Right ventricle myocardium inferior (tissue), 1 donor: ENCODE results near the gene SLC13A5. TPM values are rescaled to one million over a fixed set of nuclear protein-coding genes. Genes with fewer than 3 reads are reported as not detected.

ENCODE experiments used
- ATAC-seq: fragments of 200-7000 bp; cut with Tn5 transposase; one replicate; pipeline ENCODE4 v1.9.1; 2020; ENCODE audit warnings: mild to moderate bottlenecking, moderate library complexity
- DNase-seq: peaks from one replicate; pipeline ENCODE4 v3.0.0; 2021; ENCODE audit errors: missing footprints
- intact Hi-C: fragments of 100-400 bp; cut with DNase I; formaldehyde crosslinking; loops from one replicate; pipeline ENCODE4 v1.11.0; 2022
- total RNA-seq: library from RNA; stranded (reverse); fragmentation: NEBNext Ultra II Directional; extraction: Animal tissue kit (Norgen Biotek cat#: 25700); gene quantifications from one replicate; pipeline ENCODE4 v1.2.1, GENCODE V29; 2021
- donor health status: DM: no; HTN: yes; CAD: no; lungs with severe emphysema.

SLC13A5 gene
- total RNA-seq, 1 donor from 2014 or later: not detected

GRCh38 chr17:6691546-6691945 is 21.6 kb downstream of the SLC13A5 start:
- intact Hi-C loops: no loop called here
- ATAC-seq: no peak

GRCh38 chr17:6690641-6691040 is 22.5 kb downstream of the SLC13A5 start:
- ATAC-seq: no peak
- intact Hi-C loops: no loop called here
- no peak for DNase-seq

More at GRCh38 chr17:6691546-6691945, 21.6 kb downstream of the SLC13A5 start:
- DNase-seq: no peak

GRCh38 chr17:6688944-6689343 is 24.2 kb downstream of the SLC13A5 start:
- ATAC-seq: no peak
- no peak for DNase-seq
- intact Hi-C loops: no loop called here

- no peak for DNase-seq
- intact Hi-C loops: no loop called here
- no peak for ATAC-seq
Observed at GRCh38 chr17:6686026-6686425, 27.1 kb downstream of the SLC13A5 start.

- intact Hi-C loops: no loop called here
- DNase-seq (no peak), ATAC-seq (no peak)
Observed at GRCh38 chr17:6684881-6685767, 28.0 kb downstream of the SLC13A5 start.

GRCh38 chr17:6684460-6684783 is 28.7 kb downstream of the SLC13A5 start:
- intact Hi-C loops: no loop called here
- no peak for ATAC-seq
- no peak for DNase-seq

- DNase-seq: no peak
- ATAC-seq: no peak
- intact Hi-C loops: no loop called here
Observed at GRCh38 chr17:6683730-6684459, 29.3 kb downstream of the SLC13A5 start.

GRCh38 chr17:6683081-6683684 is 30.0 kb downstream of the SLC13A5 start:
- intact Hi-C loops: no loop called here
- DNase-seq (no peak), ATAC-seq (no peak)

- ATAC-seq (no peak), DNase-seq (no peak)
- intact Hi-C loops: no loop called here
Observed at GRCh38 chr17:6682339-6682738, 30.8 kb downstream of the SLC13A5 start.

GRCh38 chr17:6681671-6682070 is 31.5 kb downstream of the SLC13A5 start:
- intact Hi-C loops: no loop called here
- DNase-seq: no peak
- no peak for ATAC-seq

GRCh38 chr17:6681176-6681575 is 32.0 kb downstream of the SLC13A5 start:
- intact Hi-C loops: no loop called here
- ATAC-seq (no peak), DNase-seq (no peak)

GRCh38 chr17:6679241-6679640 is 33.9 kb downstream of the SLC13A5 start:
- ATAC-seq: no peak
- no peak for DNase-seq
- intact Hi-C loops: no loop called here

GRCh38 chr17:6677946-6678345 is 35.2 kb downstream of the SLC13A5 start:
- intact Hi-C loops: no loop called here
- ATAC-seq: no peak

GRCh38 chr17:6677158-6677831 is 35.9 kb downstream of the SLC13A5 start:
- DNase-seq (no peak), ATAC-seq (no peak)
- intact Hi-C loops: no loop called here

More at GRCh38 chr17:6677946-6678345, 35.2 kb downstream of the SLC13A5 start:
- DNase-seq: no peak

GRCh38 chr17:6676802-6677157 is 36.4 kb downstream of the SLC13A5 start:
- intact Hi-C loops: no loop called here
- DNase-seq: no peak

GRCh38 chr17:6675201-6675825 is 37.9 kb downstream of the SLC13A5 start:
- DNase-seq (no peak), ATAC-seq (no peak)
- intact Hi-C loops: no loop called here

More at GRCh38 chr17:6676802-6677157, 36.4 kb downstream of the SLC13A5 start:
- no peak for ATAC-seq

GRCh38 chr17:6674586-6674985 is 38.6 kb downstream of the SLC13A5 start:
- intact Hi-C loops: no loop called here
- ATAC-seq: no peak

GRCh38 chr17:6671431-6671830 is 41.7 kb downstream of the SLC13A5 start:
- DNase-seq (no peak), ATAC-seq (no peak)
- intact Hi-C loops: no loop called here

More at GRCh38 chr17:6674586-6674985, 38.6 kb downstream of the SLC13A5 start:
- no peak for DNase-seq

- ATAC-seq (no peak), DNase-seq (no peak)
- intact Hi-C loops: no loop called here
Observed at GRCh38 chr17:6670999-6671398, 42.2 kb downstream of the SLC13A5 start.
